Stimulated activated naive CD4-positive, alpha-beta T cell treated with Interleukin-2 at 50 U/mL for 16 hours (primary cell): ENCODE data around the gene COG5.

Experiments
- DNase-seq: peaks from one replicate; lab custom pipeline; 2025; lab: John Stamatoyannopoulos, UW

The COG5 gene

GRCh38 chr7:107180378-107180777 is 383.3 kb downstream of the COG5 start:
- DNase-seq: peak; percentile 51

- DNase-seq: no peak
These were observed 384.2 kb downstream of the COG5 start for GRCh38 chr7:107179326-107180164.

DNA sequence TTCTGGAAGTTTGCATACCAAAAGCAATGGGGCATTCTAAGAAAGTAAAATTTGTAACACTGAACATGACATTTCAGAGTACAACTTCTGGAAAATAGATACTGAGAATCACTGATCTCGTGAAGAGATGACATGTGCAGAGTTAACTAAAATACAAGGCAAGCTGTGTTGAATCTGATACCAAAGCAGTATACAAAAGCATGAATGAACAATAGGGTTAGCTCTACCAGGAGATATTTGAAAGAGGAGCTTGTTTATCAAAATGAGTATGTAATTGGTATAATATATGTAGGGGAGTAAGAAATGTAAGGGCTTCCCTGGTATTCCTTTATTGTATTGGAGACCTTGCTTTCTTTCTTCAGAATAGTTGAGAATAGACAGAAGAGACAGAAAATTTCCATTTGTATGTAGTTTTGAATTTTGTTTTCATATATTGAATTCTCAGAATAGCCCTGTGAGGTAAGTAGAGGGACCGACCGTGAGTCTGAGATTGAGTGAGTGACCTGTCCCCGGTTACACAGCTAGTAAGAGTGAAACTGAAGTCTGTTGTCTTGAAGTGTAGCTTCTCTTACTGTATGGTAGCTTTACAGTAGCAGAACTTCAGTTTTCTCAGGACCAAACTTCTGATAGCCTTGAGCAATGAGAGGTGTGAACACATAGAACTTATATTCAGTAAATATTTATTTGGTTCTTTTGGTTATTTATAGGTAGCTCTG is 389.9 kb downstream of the COG5 start:
- DNase-seq: no peak

- no peak for DNase-seq
These were observed 390.5 kb downstream of the COG5 start for GRCh38 chr7:107173191-107173590.

DNA sequence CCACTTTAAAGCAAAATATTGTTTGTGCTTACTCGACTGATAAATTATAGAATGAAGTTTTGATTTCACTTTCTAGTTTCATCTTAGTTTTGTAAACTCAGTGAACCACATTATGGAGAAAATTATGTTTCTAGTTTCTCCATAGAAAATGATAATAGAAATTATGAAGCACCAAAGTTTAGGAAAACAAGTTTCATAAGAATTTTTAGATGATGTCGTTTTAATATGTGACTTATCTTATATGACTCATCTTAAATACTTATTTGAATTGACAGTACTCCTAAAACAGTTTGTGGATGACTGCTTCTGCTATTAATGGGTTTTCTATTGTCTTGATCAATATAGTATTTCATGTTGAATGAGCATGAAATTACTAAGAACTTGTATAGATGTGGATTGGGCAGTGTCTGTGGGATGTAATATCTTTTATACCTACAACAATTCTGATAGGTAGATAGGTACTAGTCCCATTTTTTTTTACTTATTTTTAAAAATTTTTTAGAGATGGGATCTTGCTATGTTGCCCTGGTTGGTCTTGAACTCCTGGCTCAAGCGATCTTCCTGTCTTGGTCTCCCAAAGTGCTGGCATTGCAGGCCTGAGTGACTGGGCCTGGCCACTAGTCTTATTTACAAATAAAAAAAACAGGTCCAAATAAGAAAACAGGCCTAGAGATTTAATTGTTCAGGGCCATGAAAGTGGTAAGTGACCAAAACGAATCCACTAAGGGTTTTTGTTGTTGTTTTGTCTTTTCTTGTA is 391.3 kb downstream of the COG5 start:
- no peak for DNase-seq

GRCh38 chr7:107171496-107171895 is 392.2 kb downstream of the COG5 start:
- DNase-seq: no peak

DNA sequence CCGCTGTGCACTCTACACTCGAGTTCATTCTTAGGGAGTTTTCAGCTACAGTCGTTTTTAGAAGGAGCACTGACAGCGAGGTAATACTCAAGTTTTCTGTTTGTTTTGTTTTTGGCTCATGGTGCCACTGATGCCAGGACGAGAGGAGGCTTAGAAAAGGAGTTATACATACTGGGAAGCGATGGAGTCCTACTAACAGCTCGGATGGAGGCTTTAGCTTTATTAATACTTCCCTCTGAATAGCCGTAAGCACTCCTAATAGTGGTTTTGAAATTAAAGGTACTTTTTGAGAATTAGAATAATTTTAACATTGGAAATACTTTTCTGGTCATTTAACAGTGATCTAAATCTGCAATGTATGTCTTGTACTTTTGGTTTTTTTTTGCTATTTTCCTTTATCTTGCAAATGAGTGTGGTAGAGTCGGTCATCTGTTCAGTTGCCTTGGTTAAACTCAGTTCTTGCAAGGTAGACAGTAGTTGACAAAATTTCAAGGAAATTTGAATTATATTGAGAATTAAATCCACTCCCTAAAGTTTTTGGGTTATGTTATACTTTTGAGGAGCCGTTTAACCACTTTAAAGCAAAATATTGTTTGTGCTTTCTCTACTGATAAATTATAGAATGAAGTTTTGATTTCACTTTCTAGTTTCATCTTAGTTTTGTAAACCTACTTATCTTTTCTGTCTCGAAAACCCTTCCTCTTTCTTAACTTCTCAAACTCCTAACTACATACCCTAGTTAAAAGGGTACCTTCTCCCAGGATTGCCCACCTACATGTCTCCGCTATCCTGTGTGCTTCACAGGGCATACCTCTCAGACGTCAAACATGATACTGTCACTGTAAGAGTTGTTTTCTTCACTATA is 393.4 kb downstream of the COG5 start:
- DNase-seq: no peak

- DNase-seq: peak; percentile 85
These were observed 394.3 kb downstream of the COG5 start for GRCh38 chr7:107169120-107170050.

GRCh38 chr7:107168233-107169119 is 395.2 kb downstream of the COG5 start, which contains the start of gene HBP1:
HBP1 (plus strand) TSS chr7:107169003; CDS start chr7:107179894, 10,891 bp downstream.
- DNase-seq: peak; percentile 97

- peak; percentile 82 for DNase-seq
These were observed 396.1 kb downstream of the COG5 start for GRCh38 chr7:107167483-107168232.

GRCh38 chr7:107166736-107167426 is 396.8 kb downstream of the COG5 start:
- no peak for DNase-seq

DNA sequence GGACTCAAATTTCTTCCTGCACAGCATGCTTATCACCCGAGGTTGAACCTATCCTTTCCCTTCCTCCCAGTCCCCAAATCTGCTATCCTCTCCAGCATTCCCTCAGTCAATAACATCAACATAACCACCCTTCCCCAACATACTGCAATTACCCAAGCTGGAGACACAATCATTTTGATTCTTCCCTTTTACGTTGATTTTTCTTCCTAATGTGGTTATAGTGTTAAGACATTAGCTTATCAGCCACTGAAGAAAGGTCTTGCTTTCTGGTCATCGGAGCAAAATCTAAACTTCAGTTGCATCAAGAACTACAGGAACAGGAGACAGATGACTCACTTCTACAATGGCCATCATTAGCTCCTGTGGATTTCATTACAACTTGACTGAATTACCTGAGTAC is 398.4 kb downstream of the COG5 start:
- no peak for DNase-seq

- DNase-seq: no peak
These were observed 399.6 kb downstream of the COG5 start for GRCh38 chr7:107164092-107164491.

- no peak for DNase-seq
These were observed 401.2 kb downstream of the COG5 start for GRCh38 chr7:107162475-107162874.

GRCh38 chr7:107161415-107161814 is 402.3 kb downstream of the COG5 start:
- no peak for DNase-seq

- no peak for DNase-seq
These were observed 403.3 kb downstream of the COG5 start for GRCh38 chr7:107160389-107160788.

DNA sequence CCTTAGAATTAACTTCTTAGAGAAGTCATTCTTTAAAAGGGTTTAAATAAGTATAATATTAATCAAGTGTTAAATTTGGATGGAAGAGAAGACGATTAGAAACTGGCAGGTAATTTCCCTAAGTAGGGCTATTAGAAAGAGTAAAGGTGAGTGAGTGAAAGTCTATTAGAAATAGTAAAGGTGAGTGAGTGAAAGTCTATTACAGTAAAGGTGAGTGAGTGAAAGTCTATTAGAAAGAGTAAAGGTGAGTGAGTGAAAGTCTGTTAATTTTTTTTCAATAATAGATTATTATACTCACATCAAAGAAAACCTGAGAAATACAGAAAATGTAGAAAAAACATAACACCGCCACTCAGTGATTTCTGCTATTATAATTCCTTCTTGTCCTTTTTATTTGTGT is 405.7 kb downstream of the COG5 start:
- no peak for DNase-seq

DNA sequence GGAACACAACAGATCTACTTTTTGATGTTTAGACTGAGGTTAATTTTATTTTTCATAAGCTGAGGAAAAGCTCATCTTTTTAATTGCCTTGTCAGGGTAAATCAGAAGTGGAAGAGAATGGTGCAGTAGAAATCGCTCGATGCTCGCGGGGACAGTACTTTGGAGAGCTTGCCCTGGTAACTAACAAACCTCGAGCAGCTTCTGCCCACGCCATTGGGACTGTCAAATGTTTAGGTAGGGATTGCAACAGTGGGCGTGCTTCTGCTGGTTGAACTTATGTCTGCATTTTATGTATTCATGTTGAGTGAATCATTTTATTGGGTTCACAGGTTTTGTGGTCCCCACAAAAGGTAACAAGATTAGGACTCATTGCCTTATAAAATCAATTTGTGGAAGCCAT is 406.6 kb downstream of the COG5 start:
- DNase-seq: no peak
